Measurements from ENCODE around the gene PDK4.

PDK4 gene

GRCh38 chr7:95585426-95585789 is 10.9 kb downstream of the PDK4 start:
- Histone ChIP-seq H3K36me3 (no peaks in the 10 kb centered on the region), H3K9ac (no peak overlapping the region), H3K4me2 (no peak overlapping the region), H3K4me1 (peaks cover 0 to 8% (median 0%) of the 10 kb centered on the region in 10 experiments; a peak in 3 of 20 replicates), H4K20me1 (no peaks in the 10 kb centered on the region), H3K4me3 (no peak overlapping the region), H3K27ac (no peak overlapping the region), H3K9me3 (replicated peaks in 1 of 11) (no peaks in the 10 kb centered on the region), H3K27me3 (no peaks in the 10 kb centered on the region)
- no peak for TF ChIP-seq Cebpa-rat (IDR thresholded peaks at IDR 0.05)

DNA sequence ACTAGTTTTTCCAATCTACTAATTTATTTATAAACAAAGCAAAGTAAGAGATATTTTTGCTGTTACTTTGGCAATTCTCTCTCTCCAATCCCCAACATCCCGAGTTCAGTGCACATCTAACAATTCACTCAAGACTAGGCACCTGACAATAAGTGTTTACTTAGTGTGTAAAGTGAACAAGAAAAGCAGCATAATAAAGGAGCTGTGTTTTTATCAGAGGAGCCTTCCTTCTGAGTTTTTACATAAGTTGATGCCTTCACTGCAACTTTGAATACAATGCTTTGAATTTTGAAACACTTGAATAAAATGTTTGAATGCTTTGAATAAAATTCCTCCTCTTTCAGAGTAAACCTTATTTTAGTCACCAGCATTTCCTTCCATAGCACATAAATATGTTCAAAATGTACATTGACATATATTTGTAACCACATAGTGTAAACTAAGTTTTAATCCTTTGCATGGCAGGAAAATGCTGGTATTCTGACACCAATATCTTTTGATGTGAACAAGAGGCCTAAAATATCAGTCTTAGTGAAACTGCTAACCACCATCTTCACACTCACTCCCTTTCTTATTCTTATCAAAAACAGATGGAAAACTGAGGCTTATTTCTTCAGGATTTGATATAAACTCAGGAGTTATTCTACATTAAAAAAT is 11.4 kb downstream of the PDK4 start:
- Histone ChIP-seq H3K9ac (no peak overlapping the region), H3K27me3 (no peaks in the 10 kb centered on the region), H3K4me1 (peaks cover 0 to 8% (median 0%) of the 10 kb centered on the region in 10 experiments; a peak in 3 of 20 replicates), H3K36me3 (no peaks in the 10 kb centered on the region), H3K4me3 (no peak overlapping the region), H3K4me2 (no peak overlapping the region), H3K9me3 (replicated peaks in 1 of 11) (no peaks in the 10 kb centered on the region), H4K20me1 (no peaks in the 10 kb centered on the region), H3K27ac (no peak overlapping the region)
- TF ChIP-seq Cebpa-rat (IDR thresholded peaks at IDR 0.05) = no peak

DNA sequence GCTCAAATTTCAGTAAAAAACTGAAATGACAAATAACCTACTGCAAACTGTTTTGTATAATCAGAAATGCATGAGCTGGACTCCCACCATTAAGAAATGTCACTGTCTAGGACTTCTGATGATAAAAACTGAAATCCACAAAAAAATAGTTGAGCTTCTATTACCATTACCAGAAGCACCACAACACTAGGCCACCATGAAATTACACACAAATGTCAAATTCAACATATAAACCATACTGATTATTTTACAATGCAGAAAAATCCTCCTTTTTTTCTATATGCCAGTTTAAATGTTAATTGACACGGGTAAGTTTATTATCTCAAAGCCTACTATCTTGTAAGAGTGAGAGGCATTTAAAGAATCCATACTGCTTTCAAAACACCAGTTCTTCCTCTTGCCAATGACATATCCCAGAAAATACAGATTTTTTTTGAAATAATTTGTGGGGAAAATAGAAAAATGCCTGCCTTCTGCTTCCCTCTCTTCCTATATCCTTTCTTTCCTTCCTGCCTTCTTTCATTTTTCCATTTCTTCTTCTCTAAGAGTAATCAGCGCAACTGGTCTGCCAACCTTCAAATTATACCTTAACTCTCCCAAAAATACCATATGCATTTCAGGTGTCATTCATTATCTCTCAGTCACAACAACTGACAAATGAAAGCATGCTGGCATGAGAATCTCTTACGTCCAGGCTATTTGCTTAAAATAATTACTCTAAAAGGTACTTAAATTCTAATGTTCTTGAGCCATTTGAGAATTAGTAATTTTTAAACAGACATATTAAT is 12.3 kb downstream of the PDK4 start:
- H3K27me3 ChIP-seq = no peaks in the 10 kb centered on the region
- peaks cover 0 to 8% (median 0%) of the 10 kb centered on the region in 10 experiments; a peak in 3 of 20 replicates for H3K4me1 ChIP-seq
- no peak overlapping the region for H3K4me2 ChIP-seq
- H3K9ac ChIP-seq = no peak overlapping the region
- H3K27ac ChIP-seq = no peak overlapping the region
- no peaks in the 10 kb centered on the region for H3K9me3 ChIP-seq (replicated peaks in 1 of 11)
- H3K36me3 ChIP-seq = no peaks in the 10 kb centered on the region
- no peaks in the 10 kb centered on the region for H4K20me1 ChIP-seq
- TF ChIP-seq Cebpa-rat (IDR thresholded peaks at IDR 0.05) = no peak
- H3K4me3 ChIP-seq = no peak overlapping the region

GRCh38 chr7:95582578-95583293 is 13.6 kb downstream of the PDK4 start:
- no peak for TF ChIP-seq Cebpa-rat (IDR thresholded peaks at IDR 0.05)
- no peaks in the 10 kb centered on the region for H3K9me3 ChIP-seq (replicated peaks in 1 of 11)
- no peak overlapping the region for H3K4me3 ChIP-seq
- H3K4me1 ChIP-seq = no peaks in the 10 kb centered on the region
- no peaks in the 10 kb centered on the region for H3K27me3 ChIP-seq
- no peaks in the 10 kb centered on the region for H3K36me3 ChIP-seq
- no peak overlapping the region for H3K9ac ChIP-seq
- no peaks in the 10 kb centered on the region for H4K20me1 ChIP-seq
- no peak overlapping the region for H3K27ac ChIP-seq
- H3K4me2 ChIP-seq = no peak overlapping the region

DNA sequence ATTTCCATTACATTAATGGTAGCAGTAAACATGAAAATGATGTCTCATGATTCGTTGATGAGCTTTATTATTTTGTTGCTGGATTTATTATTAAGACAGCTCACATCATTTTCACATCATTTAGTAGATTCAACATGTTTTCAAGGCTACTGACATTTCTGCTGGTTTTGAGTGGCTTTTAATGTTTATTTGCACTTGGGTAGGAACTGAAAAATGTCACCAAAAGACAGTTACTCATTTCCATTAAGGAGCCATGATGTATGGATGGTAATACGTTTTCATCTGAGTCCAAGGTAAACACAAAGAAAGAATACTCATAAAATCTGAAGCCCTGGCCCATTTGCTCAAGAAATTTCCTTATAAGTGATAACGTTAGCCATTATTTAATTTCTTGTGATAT is 14.8 kb downstream of the PDK4 start:
- no peak for TF ChIP-seq Cebpa-rat (IDR thresholded peaks at IDR 0.05)
- H3K4me1 ChIP-seq = no peaks in the 10 kb centered on the region
- no peaks in the 10 kb centered on the region for H4K20me1 ChIP-seq
- no peaks in the 10 kb centered on the region for H3K27me3 ChIP-seq
- no peak overlapping the region for H3K4me3 ChIP-seq
- H3K9ac ChIP-seq = no peak overlapping the region
- H3K27ac ChIP-seq = no peak overlapping the region
- no peaks in the 10 kb centered on the region for H3K9me3 ChIP-seq (replicated peaks in 1 of 11)
- no peaks in the 10 kb centered on the region for H3K36me3 ChIP-seq
- no peak overlapping the region for H3K4me2 ChIP-seq

DNA sequence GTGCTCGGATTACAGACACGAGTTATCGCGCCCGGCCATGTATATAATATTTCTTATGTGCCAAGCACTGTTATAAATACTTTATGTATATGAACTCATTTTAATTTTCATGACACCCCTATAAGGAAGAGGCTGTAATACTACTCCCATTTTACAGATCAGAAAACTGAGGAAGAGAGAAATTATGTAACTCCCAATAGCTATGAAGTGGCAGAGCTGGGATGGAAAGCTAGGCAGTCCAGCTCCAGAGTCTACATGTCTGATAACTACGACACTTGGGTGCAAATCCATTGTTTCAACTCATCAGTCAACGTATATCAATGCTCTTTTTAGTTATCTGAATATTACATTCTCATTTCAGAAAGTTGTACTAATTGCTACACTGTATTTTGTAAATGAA is 17.0 kb downstream of the PDK4 start:
- Histone ChIP-seq H3K4me1 (no peaks in the 10 kb centered on the region), H3K27ac (no peak overlapping the region), H3K27me3 (no peaks in the 10 kb centered on the region), H4K20me1 (no peaks in the 10 kb centered on the region), H3K4me3 (no peak overlapping the region), H3K36me3 (no peaks in the 10 kb centered on the region), H3K4me2 (no peak overlapping the region), H3K9me3 (replicated peaks in 1 of 11) (no peaks in the 10 kb centered on the region), H3K9ac (no peak overlapping the region)
- no peak for TF ChIP-seq Cebpa-rat (IDR thresholded peaks at IDR 0.05)

DNA sequence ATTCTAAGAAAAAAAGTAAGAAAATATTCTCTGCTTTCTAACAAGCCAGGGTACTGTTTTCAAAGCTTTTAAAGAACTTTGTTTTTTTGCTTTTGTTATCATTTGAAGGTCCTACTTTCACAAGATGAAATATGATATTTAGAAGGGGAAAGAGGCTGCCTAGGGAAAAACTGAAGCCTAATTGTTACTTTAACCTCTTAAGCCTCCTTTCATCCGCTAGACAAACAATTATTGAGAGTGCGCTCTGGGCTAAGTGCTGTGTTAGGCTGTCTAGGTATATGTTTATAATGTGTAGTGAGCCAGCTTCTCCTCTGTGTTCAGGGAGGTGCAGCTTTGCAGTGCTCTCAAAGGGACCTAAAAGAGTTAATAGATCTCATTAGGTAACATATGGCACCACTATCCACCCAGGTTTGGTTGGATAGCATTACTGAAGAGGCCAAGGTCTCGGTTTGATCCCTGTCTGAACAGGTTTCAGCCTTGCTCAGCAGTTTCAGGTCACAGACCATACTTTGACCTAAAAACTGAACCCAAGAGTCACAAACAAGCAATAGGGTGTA is 17.9 kb downstream of the PDK4 start:
- Histone ChIP-seq H3K27me3 (no peaks in the 10 kb centered on the region), H3K36me3 (no peaks in the 10 kb centered on the region), H3K9me3 (replicated peaks in 1 of 11) (no peaks in the 10 kb centered on the region), H3K4me2 (no peak overlapping the region), H4K20me1 (no peaks in the 10 kb centered on the region), H3K27ac (no peak overlapping the region), H3K4me3 (no peak overlapping the region), H3K4me1 (no peaks in the 10 kb centered on the region), H3K9ac (no peak overlapping the region)
- TF ChIP-seq Cebpa-rat (IDR thresholded peaks at IDR 0.05) = no peak

GRCh38 chr7:95577137-95577536 is 19.2 kb downstream of the PDK4 start:
- Histone ChIP-seq H3K27me3 (no peaks in the 10 kb centered on the region), H3K36me3 (no peaks in the 10 kb centered on the region), H3K4me3 (no peak overlapping the region), H3K4me1 (no peaks in the 10 kb centered on the region), H3K9me3 (replicated peaks in 1 of 11) (no peaks in the 10 kb centered on the region), H3K9ac (no peak overlapping the region), H3K27ac (no peak overlapping the region), H3K4me2 (no peak overlapping the region), H4K20me1 (no peaks in the 10 kb centered on the region)
- no peak for TF ChIP-seq Cebpa-rat (IDR thresholded peaks at IDR 0.05)

- Histone ChIP-seq H3K27ac (no peak overlapping the region), H3K9me3 (replicated peaks in 1 of 11) (no peaks in the 10 kb centered on the region), H3K9ac (no peak overlapping the region), H3K27me3 (no peaks in the 10 kb centered on the region), H3K4me3 (no peak overlapping the region), H3K4me2 (no peak overlapping the region), H4K20me1 (no peaks in the 10 kb centered on the region), H3K4me1 (no peaks in the 10 kb centered on the region), H3K36me3 (no peaks in the 10 kb centered on the region)
- no peak for TF ChIP-seq Cebpa-rat (IDR thresholded peaks at IDR 0.05)
Observed at GRCh38 chr7:95569720-95570119, 26.6 kb downstream of the PDK4 start.
